ENCODE results near the gene MAD1L1.

GRCh38 chr7:2095436-2095835 lies 137.3 kb downstream of the MAD1L1 start:
- TF ChIP-seq CTCF (IDR thresholded peaks at IDR 0.05): no peak
- TF ChIP-seq EP300 (IDR thresholded peaks at IDR 0.05): no peak
